ENCODE results near the gene UNC119.
"Not testable (repeated sequence)": the region's sequence is repeated elsewhere in the genome, so short reads cannot be mapped to it uniquely, and the experiment has no call there.

UNC119 gene

DNA sequence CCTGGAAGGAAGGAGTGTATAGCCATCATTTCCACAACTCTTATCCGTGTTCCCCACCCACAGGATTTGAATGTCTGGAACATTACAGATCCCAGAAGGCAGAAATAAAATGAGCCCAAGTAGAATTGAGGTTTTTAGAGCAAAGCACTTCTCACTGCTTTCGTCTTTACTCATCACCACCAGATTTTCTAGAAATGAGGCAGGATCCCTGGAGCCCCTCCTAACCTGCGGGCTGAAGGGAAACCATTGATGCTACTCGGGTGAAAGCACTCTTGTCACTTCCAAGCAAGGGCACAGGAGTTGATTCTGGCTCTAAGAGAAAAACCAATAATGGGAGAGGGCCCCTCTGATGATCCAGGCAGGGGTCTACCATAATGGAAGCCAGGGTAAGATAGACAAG is 27.1 kb upstream of the UNC119 start:
- H3K4me3 ChIP-seq (ENCODE audit: low read depth, low read length), result no peak overlapping the region
- no peak overlapping the region for H2AFZ ChIP-seq (ENCODE audit: low read length, unreplicated experiment)
- H3K27ac ChIP-seq (ENCODE audit: low read depth, low read length), result no peak overlapping the region
- no peaks in the 10 kb centered on the region for H3K27me3 ChIP-seq (ENCODE audit: insufficient read depth, low read length)
- H3K79me2 ChIP-seq (ENCODE audit: control insufficient read depth, insufficient read depth, low read length, unreplicated experiment), result no peaks in the 10 kb centered on the region
- peaks cover 3% of the 10 kb centered on the region for H3K4me1 ChIP-seq (ENCODE audit: control insufficient read depth, insufficient read depth, low read length, unreplicated experiment)
- H3K36me3 ChIP-seq (ENCODE audit: insufficient read depth, low read length), result peaks cover 31% of the 10 kb centered on the region

DNA sequence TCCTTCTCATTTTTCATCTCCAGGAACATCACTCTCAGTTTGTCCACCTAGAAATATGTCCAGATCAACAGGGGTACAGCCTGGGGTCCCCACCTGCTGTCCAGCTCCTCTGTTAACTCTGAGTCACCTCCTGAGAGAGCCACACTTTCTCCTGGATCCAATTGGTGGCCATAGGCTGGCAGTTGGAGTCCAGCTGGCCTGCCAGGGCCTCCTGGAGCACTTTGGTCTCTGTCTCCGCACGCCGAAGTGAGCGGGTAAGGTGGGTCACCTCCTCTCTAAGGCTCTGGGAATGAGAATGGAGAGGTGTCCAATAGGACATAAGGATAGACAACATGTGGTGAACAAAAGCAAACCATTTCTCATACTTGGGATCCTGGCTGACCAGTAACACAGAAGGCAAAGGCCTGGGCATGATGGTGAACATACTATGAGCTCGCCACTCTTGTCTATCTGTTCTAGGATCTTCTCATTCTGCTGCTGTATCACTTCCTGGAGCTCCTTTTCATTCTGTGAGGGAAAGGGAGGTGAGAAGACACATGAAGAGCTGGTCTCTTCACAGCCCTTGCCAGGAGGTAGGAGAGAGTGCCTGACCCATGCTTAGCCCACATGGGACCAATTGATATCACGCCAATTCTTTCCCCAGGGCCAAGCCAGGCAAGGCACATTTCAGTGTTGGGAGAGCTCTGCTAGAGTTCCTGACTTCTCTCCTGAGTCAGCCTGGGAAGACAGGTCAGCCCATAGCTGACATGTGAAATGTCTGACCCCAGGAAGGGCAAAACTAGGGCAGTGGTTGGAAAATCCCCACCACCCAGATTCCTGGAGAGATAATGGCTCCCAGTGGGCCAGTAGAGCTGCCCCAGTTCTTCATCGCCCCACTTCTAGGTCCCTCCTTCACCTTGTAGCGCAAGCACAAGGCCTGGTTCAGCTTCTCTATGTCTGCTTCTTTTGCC is 26.1 kb upstream of the UNC119 start:
- Histone ChIP-seq H3K36me3 (ENCODE audit: insufficient read depth, low read length) (peaks cover 22% of the 10 kb centered on the region), H2AFZ (ENCODE audit: low read length, unreplicated experiment) (no peak overlapping the region), H3K79me2 (ENCODE audit: control insufficient read depth, insufficient read depth, low read length, unreplicated experiment) (no peaks in the 10 kb centered on the region), H3K27me3 (ENCODE audit: insufficient read depth, low read length) (no peaks in the 10 kb centered on the region), H3K4me3 (ENCODE audit: low read depth, low read length) (no peak overlapping the region), H3K27ac (ENCODE audit: low read depth, low read length) (no peak overlapping the region), H3K4me1 (ENCODE audit: control insufficient read depth, insufficient read depth, low read length, unreplicated experiment) (peaks cover 3% of the 10 kb centered on the region)

DNA sequence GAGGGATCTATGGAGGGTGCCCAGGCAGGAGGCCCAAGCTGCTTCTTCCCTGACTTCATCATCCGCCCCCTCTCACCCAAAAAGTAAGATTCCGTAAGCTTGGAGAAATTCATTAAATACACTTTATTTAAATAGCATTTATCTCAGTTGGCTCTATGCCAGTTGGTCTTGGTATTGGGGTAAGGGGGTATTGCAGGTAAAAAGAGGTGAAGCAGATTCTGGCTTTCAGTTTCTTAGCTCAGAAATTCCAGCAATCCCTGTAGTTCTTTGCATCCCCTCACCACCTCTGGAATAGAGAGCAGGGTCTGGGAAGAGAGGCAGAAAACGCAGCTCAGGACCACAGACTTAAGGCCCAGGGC is 25.0 kb upstream of the UNC119 start:
- H2AFZ ChIP-seq (ENCODE audit: low read length, unreplicated experiment), result no peak overlapping the region

DNA sequence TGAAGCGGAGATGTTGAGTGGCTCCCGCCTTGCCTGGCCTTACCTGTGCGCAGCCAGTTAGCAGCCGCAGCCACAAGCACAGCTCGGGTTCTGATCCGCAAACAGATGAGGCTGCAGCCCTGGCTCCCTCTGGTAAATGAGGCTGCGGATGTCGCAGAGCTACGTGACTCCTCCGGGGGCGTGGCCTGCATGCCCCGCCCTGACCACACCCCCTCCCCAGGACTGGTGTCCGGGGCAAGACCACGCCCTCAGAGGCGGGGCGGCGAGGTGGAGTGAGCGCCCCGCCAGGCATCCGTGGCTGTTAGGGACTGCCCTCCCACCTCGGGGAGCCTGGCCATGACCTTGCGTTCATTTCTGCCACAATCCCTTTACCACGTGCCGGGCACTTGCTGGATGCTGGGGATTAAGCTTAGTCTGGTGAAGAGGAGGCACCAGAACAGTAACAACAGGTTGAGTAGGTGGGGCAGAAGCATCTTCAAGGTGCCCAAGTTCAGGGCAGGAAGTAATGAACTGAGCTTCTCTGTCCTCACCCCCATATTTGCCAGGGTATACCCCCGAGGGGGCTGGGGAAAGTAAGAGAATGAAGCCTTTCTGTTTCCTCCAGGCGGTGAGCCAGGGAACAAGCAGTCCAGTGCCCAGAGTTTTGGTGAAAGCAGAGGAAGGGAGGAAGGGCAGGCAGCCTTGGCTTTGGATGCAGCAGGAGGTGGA is 24.5 kb upstream of the UNC119 start, which contains the start of gene ALDOC:
ALDOC (minus strand) TSS at position 138 of the 708 bp plus-strand sequence. CDS start 1,363 bp downstream, outside the sequence.
- H3K79me2 ChIP-seq (ENCODE audit: control insufficient read depth, insufficient read depth, low read length, unreplicated experiment), result no peaks in the 10 kb centered on the region
- H3K4me3 ChIP-seq (ENCODE audit: low read depth, low read length), result no peak within 1 kb of the TSS; the same call in 1 of the 2 replicates
- H3K27me3 ChIP-seq (ENCODE audit: insufficient read depth, low read length), result no peaks in the 10 kb centered on the region
- H3K4me1 ChIP-seq (ENCODE audit: control insufficient read depth, insufficient read depth, low read length, unreplicated experiment), result peaks cover 19% of the 10 kb centered on the region
- H2AFZ ChIP-seq (ENCODE audit: low read length, unreplicated experiment), result no peak within 1 kb of the TSS
- no peak within 1 kb of the TSS for H3K27ac ChIP-seq (ENCODE audit: low read depth, low read length)
- peaks cover 11% of the 10 kb centered on the region for H3K36me3 ChIP-seq (ENCODE audit: insufficient read depth, low read length)

More for the DNA sequence above, 25.0 kb upstream of the UNC119 start:
- Histone ChIP-seq H3K4me1 (ENCODE audit: control insufficient read depth, insufficient read depth, low read length, unreplicated experiment) (peaks cover 13% of the 10 kb centered on the region), H3K36me3 (ENCODE audit: insufficient read depth, low read length) (peaks cover 16% of the 10 kb centered on the region), H3K27me3 (ENCODE audit: insufficient read depth, low read length) (no peaks in the 10 kb centered on the region), H3K79me2 (ENCODE audit: control insufficient read depth, insufficient read depth, low read length, unreplicated experiment) (no peaks in the 10 kb centered on the region), H3K27ac (ENCODE audit: low read depth, low read length) (no peak overlapping the region), H3K4me3 (ENCODE audit: low read depth, low read length) (no peak overlapping the region)

DNA sequence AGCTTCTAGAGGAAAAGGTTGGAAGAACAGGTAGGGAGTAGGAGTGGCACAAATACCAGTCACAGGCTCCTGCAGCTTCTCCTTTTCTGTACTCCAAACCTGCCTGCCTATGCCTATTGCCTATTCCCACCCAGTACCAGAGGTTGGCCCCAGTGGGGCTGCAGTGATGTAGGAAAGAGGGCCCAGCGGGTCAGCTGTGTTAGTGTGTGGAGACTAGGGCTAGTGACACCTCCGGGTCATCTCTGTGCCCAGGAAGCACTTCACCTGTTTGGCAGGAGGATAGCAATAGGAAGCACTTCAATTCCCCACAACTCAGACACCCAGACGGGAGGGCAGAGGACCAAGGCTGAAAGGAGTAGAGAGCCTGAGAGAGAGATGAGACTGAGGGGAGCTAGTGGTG is 23.6 kb upstream of the UNC119 start:
- H3K79me2 ChIP-seq (ENCODE audit: control insufficient read depth, insufficient read depth, low read length, unreplicated experiment); H2AFZ ChIP-seq (ENCODE audit: low read length, unreplicated experiment); H3K4me3 ChIP-seq (ENCODE audit: low read depth, low read length); H3K27ac ChIP-seq (ENCODE audit: low read depth, low read length); H3K27me3 ChIP-seq (ENCODE audit: insufficient read depth, low read length): not testable (repeated sequence)
- Histone ChIP-seq H3K36me3 (ENCODE audit: insufficient read depth, low read length) (peaks cover 11% of the 10 kb centered on the region), H3K4me1 (ENCODE audit: control insufficient read depth, insufficient read depth, low read length, unreplicated experiment) (peaks cover 21% of the 10 kb centered on the region)

DNA sequence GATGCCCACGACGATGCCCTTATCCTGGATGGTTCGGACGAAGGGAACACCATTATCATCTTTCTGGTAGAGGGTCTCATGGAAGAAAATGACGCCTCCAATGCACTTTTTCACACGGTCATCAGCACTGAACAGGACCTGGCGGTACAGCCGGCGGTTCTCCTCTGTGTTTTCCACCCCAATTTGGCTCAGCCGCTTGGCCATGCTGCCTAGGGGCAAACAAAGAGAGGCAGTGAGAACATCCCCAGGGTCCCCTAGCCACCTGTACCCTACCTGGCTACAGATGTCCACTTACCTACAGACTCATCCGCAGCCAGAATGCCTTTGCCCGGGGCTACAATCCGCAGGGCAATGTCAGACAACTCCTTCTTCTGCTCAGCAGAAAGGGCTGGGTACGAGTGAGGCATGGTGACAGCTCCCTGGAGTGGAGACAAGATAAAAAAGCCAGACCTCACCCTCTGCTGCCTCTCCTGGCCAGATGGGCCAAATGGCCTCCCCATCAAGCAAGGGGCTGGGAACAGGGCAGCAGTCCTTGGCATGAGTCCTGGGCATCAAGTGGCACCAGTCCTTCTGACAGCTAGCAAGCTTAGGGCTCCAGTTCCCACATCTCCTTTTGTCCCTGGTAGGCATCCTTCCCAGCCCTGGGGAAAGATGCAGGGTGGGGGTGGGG is 22.8 kb upstream of the UNC119 start:
- H3K4me3 ChIP-seq (ENCODE audit: low read depth, low read length), result no peak overlapping the region
- no peak overlapping the region for H3K27ac ChIP-seq (ENCODE audit: low read depth, low read length)
- H3K27me3 ChIP-seq (ENCODE audit: insufficient read depth, low read length), result no peaks in the 10 kb centered on the region
- H3K4me1 ChIP-seq (ENCODE audit: control insufficient read depth, insufficient read depth, low read length, unreplicated experiment), result peaks cover 24% of the 10 kb centered on the region
- no peak overlapping the region for H2AFZ ChIP-seq (ENCODE audit: low read length, unreplicated experiment)
- peaks cover 9% of the 10 kb centered on the region for H3K36me3 ChIP-seq (ENCODE audit: insufficient read depth, low read length)
- H3K79me2 ChIP-seq (ENCODE audit: control insufficient read depth, insufficient read depth, low read length, unreplicated experiment), result peaks cover 8% of the 10 kb centered on the region

DNA sequence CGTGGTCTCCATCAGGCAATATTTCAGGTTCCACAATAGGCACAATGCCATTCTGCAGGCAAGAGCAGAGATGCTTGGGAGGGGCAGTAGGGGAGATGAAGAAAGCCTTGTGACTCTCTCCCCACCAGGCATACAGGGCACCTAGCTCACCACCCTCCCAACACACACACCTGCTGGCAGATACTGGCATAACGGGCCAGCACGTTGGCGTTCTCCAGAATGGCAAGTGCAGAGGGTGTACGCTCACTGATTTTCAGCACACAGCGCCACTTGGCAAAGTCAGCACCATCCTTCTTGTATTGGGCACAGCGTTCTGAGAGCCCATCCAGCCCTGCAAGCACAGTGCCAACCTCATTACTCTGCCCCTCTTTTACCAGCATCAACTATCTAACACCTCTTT is 22.1 kb upstream of the UNC119 start:
- H3K27ac ChIP-seq (ENCODE audit: low read depth, low read length), result no peak overlapping the region
- peaks cover 27% of the 10 kb centered on the region for H3K4me1 ChIP-seq (ENCODE audit: control insufficient read depth, insufficient read depth, low read length, unreplicated experiment)
- H3K36me3 ChIP-seq (ENCODE audit: insufficient read depth, low read length), result peaks cover 8% of the 10 kb centered on the region
- H3K79me2 ChIP-seq (ENCODE audit: control insufficient read depth, insufficient read depth, low read length, unreplicated experiment), result peaks cover 8% of the 10 kb centered on the region
- H2AFZ ChIP-seq (ENCODE audit: low read length, unreplicated experiment), result no peak overlapping the region
- no peak overlapping the region for H3K4me3 ChIP-seq (ENCODE audit: low read depth, low read length)
- no peaks in the 10 kb centered on the region for H3K27me3 ChIP-seq (ENCODE audit: insufficient read depth, low read length)

DNA sequence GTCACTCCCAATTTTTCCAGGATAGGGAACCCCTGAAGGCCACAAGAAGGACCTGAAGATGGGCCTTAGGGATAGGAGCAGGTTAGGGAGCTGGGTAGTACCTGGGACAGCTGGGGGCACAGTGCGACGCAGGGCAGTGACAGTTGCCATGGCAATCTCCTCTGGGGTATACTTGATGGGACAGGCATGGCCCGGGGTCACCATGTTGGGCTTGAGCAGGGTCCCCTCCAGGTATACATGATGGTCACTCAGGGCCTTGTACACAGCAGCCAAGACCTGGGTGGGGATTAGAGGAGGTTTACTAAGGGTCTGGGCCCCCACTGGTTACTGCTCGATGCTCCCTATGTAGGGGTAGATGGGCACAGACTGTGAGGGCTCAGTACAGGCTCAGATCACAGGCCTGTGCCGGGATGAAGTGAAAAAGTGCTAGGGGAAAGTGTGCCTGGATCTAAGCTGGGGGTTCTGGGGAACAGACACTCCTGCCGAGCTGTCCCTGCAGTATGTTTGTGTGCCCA is 21.6 kb upstream of the UNC119 start:
- no peak overlapping the region for H2AFZ ChIP-seq (ENCODE audit: low read length, unreplicated experiment)
- H3K4me3 ChIP-seq (ENCODE audit: low read depth, low read length), result no peak overlapping the region
- H3K79me2 ChIP-seq (ENCODE audit: control insufficient read depth, insufficient read depth, low read length, unreplicated experiment), result peaks cover 8% of the 10 kb centered on the region
- peaks cover 27% of the 10 kb centered on the region for H3K4me1 ChIP-seq (ENCODE audit: control insufficient read depth, insufficient read depth, low read length, unreplicated experiment)
- no peaks in the 10 kb centered on the region for H3K27me3 ChIP-seq (ENCODE audit: insufficient read depth, low read length)
- peaks cover 8% of the 10 kb centered on the region for H3K36me3 ChIP-seq (ENCODE audit: insufficient read depth, low read length)
- no peak overlapping the region for H3K27ac ChIP-seq (ENCODE audit: low read depth, low read length)

DNA sequence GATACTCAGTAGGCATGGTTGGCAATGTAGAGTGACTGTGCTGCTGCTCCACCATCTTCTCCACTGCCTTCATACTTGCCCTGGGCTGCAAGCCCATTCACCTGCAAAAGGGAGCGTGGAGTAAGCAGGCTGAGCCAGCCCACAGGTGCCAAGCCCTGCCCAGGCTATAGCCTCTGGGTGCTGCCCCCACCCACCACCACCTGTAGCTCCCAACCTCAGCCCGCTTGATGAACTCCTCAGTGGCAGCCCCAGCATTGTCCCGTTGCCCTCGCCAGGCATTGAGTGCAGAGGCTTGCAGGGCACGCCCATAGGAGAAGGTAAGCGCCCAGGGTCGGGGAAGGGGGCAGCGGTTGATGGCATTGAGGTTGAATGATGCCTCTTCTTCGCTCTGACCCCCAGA is 21.1 kb upstream of the UNC119 start:
- H3K27ac ChIP-seq (ENCODE audit: low read depth, low read length), result no peak overlapping the region
- no peak overlapping the region for H3K4me3 ChIP-seq (ENCODE audit: low read depth, low read length)
- no peak overlapping the region for H2AFZ ChIP-seq (ENCODE audit: low read length, unreplicated experiment)
- H3K79me2 ChIP-seq (ENCODE audit: control insufficient read depth, insufficient read depth, low read length, unreplicated experiment), result peaks cover 8% of the 10 kb centered on the region
- H3K4me1 ChIP-seq (ENCODE audit: control insufficient read depth, insufficient read depth, low read length, unreplicated experiment), result peaks cover 27% of the 10 kb centered on the region
- no peaks in the 10 kb centered on the region for H3K27me3 ChIP-seq (ENCODE audit: insufficient read depth, low read length)
- peaks cover 7% of the 10 kb centered on the region for H3K36me3 ChIP-seq (ENCODE audit: insufficient read depth, low read length)

DNA sequence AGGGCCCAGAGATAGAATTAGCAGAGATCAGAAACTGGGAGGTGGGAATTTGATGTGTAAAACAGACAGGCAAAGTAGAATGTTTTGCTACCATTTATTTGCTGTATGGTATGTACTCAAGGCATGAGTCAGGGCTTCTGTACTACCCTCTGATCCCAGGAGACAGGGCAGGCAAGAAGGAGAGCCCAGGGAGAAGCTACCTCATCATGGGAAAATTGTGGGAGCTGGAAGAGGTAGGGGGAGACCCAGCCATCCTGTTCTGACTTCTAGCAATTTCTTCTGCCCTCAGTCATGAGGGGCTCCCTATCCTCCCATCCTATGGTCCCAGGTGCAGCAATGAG is 20.6 kb upstream of the UNC119 start:
- H3K4me1 ChIP-seq (ENCODE audit: control insufficient read depth, insufficient read depth, low read length, unreplicated experiment), result peaks cover 27% of the 10 kb centered on the region
- H3K4me3 ChIP-seq (ENCODE audit: low read depth, low read length), result no peak overlapping the region
- no peak overlapping the region for H3K27ac ChIP-seq (ENCODE audit: low read depth, low read length)
- H2AFZ ChIP-seq (ENCODE audit: low read length, unreplicated experiment), result no peak overlapping the region
- peaks cover 3% of the 10 kb centered on the region; the same call in 1 of the 2 replicates for H3K36me3 ChIP-seq (ENCODE audit: insufficient read depth, low read length)
- no peaks in the 10 kb centered on the region for H3K27me3 ChIP-seq (ENCODE audit: insufficient read depth, low read length)
- peaks cover 8% of the 10 kb centered on the region for H3K79me2 ChIP-seq (ENCODE audit: control insufficient read depth, insufficient read depth, low read length, unreplicated experiment)

All from ACC112 (cell line).